HepG2 (cell line): ENCODE results near the gene C18orf63. TPM values are rescaled to one million over a fixed set of nuclear protein-coding genes. Genes with fewer than 3 reads are reported as not detected.

ENCODE experiments used
- ATAC-seq: fragments of 200-7000 bp; cut with Tn5 transposase; 3 replicates; pipeline ENCODE4 v1.9.1; 2020; ENCODE audit warnings: mild to moderate bottlenecking, moderate library complexity
- BruUV-seq: library from RNA; stranded (reverse); fragments of 400-500 nt; replicated peaks from 2 replicates; lab custom pipeline; 2021; lab: Mats Ljungman, UMichigan
- CTCF ChIA-PET: fragments of 300-600 bp; formaldehyde crosslinking; extraction: SDS; loops from one replicate; lab custom pipeline; 2021; ENCODE audit warnings: low total read pairs, inconsistent platforms, low intra/inter-chr PET ratio; lab: Yijun Ruan, JAX
- POLR2A ChIA-PET: fragments of 350-600 bp; sonication (Branson Sonifier 250); formaldehyde crosslinking; loops from one replicate; lab custom pipeline; 2020; ENCODE audit warnings: antibody characterized with exemption, inconsistent platforms; lab: Yijun Ruan, JAX
- DNase-seq: peaks from one replicate; pipeline ENCODE4 v3.0.0-alpha.2; 2015; ENCODE audit warnings: low spot score
- FAIRE-seq: peaks from 3 replicates; lab custom pipeline; 2011; peaks lifted over from hg19 to GRCh38; lab: Jason Lieb, UNC
- H2AFZ ChIP-seq: one replicate; pipeline ENCODE4 v1.6.1; 2011; ENCODE audit warnings: low read length, inconsistent platforms
- H3K27ac ChIP-seq: fragments of 300-600 bp; 3 replicates; pipeline ENCODE4 v1.8.0; 2011; ENCODE audit warnings: mixed run types, mild to moderate bottlenecking, mixed read lengths, low read length, inconsistent platforms; ENCODE audit not compliant: insufficient read depth; ENCODE audit errors: extremely low read length
- H3K27me3 ChIP-seq, 2 experiments: fragments of 200-600 bp in 1 of 2; 2 replicates in 1 of 2; 3 replicates in 1 of 2; pipeline versions ENCODE4 v1.6.0 to v1.8.0; 2011; ENCODE audit warnings: low read length in 2 of 2, mild to moderate bottlenecking in 2 of 2, moderate library complexity in 2 of 2, inconsistent platforms in 1 of 2; ENCODE audit not compliant: insufficient read depth in 2 of 2, control insufficient read depth in 1 of 2
- H3K36me3 ChIP-seq, 2 experiments: fragments of 200-600 bp in 1 of 2; replicated peaks in 1 of 2; 2 replicates in 1 of 2; 3 replicates in 1 of 2; pipeline versions ENCODE4 v1.5.1 to v1.8.0; 2011; ENCODE audit warnings: low read length in 2 of 2, inconsistent platforms in 1 of 2; ENCODE audit not compliant: insufficient read depth in 2 of 2, control insufficient read depth in 1 of 2
- H3K4me1 ChIP-seq: 2 replicates; pipeline ENCODE4 v1.5.1; 2012; ENCODE audit warnings: low read length, inconsistent platforms; ENCODE audit not compliant: insufficient read depth
- H3K4me2 ChIP-seq: 2 replicates; pipeline ENCODE4 v1.6.0; 2011; ENCODE audit warnings: low read depth, low read length, inconsistent platforms
- H3K4me3 ChIP-seq, 3 experiments: fragments of 200-600 bp in 1 of 3; sonication (generic), shearing (Covaris generic) in 1 of 3; replicated peaks in 1 of 3; 2 replicates each; pipeline ENCODE4 v1.5.1; 2011 to 2016; ENCODE audit warnings: low read length in 3 of 3, inconsistent platforms in 2 of 3, low read depth in 2 of 3, mild to moderate bottlenecking in 2 of 3, control low read depth in 1 of 3, mixed read lengths in 1 of 3; ENCODE audit not compliant: insufficient read depth in 1 of 3
- H3K79me2 ChIP-seq: one replicate; pipeline ENCODE4 v1.6.1; 2011; ENCODE audit warnings: low read length, inconsistent platforms; ENCODE audit not compliant: insufficient read depth
- H3K9ac ChIP-seq: 2 replicates; pipeline ENCODE4 v1.6.0; 2011; ENCODE audit warnings: mild to moderate bottlenecking, low read depth, low read length, inconsistent platforms; ENCODE audit not compliant: insufficient read depth
- H3K9me3 ChIP-seq: 2 replicates; pipeline ENCODE4 v1.5.1; 2012; ENCODE audit warnings: mild to moderate bottlenecking, low read length
- H4K20me1 ChIP-seq: 2 replicates; pipeline ENCODE4 v1.6.0; 2011; ENCODE audit warnings: inconsistent platforms, mild to moderate bottlenecking, low read length, moderate library complexity; ENCODE audit not compliant: insufficient read depth
- AGO2 ChIP-seq: fragments of 200-400 bp; formaldehyde crosslinking; optimal IDR thresholded peaks from 2 replicates; pipeline ENCODE3; 2017; ENCODE audit warnings: mild to moderate bottlenecking, low read depth, low read length, moderate library complexity
- ARNTL ChIP-seq: sonication (generic); formaldehyde crosslinking; IDR thresholded peaks from 2 replicates; pipeline ENCODE4 v1.4.0; 2020; ENCODE audit warnings: mild to moderate bottlenecking, missing genetic modification reagents
- DR1 ChIP-seq: sonication (generic); formaldehyde crosslinking; IDR thresholded peaks from 2 replicates; pipeline ENCODE4 v1.8.0; 2021; ENCODE audit warnings: mild to moderate bottlenecking, missing genetic modification reagents, inconsistent platforms
- GPN1 ChIP-seq: sonication (generic); formaldehyde crosslinking; IDR thresholded peaks from 2 replicates; pipeline ENCODE4 v1.5.1; 2020; ENCODE audit warnings: missing genetic modification reagents, borderline replicate concordance
- HOXD1 ChIP-seq: sonication (generic); formaldehyde crosslinking; IDR thresholded peaks from 2 replicates; pipeline ENCODE4 v1.5.0; 2020; ENCODE audit warnings: missing genetic modification reagents
- SSRP1 ChIP-seq: IDR thresholded peaks from 2 replicates; pipeline ENCODE4 v1.6.1; 2016; ENCODE audit warnings: control low read depth
- ZBTB20 ChIP-seq: sonication (generic); formaldehyde crosslinking; IDR thresholded peaks from 2 replicates; pipeline ENCODE4 v1.8.1; 2023; ENCODE audit warnings: missing genetic modification reagents, low read depth, mild to moderate bottlenecking, borderline replicate concordance
- ZNF121 ChIP-seq: sonication (generic); formaldehyde crosslinking; IDR thresholded peaks from 2 replicates; pipeline ENCODE4 v1.5.0; 2020; ENCODE audit warnings: mild to moderate bottlenecking, missing genetic modification reagents
- WGBS: methylation state at CpG from one replicate; pipeline ENCODE4 v1.1.6; 2017; ENCODE audit warnings: low lambda C conversion rate; 5-methylcytosine and 5-hydroxymethylcytosine counted together
- in situ Hi-C: cut with HindIII; loops from 2 replicates; pipeline ENCODE4 v1.10.0; 2017; ENCODE audit warnings: low pct_unique_long_range_greater_than_20kb; ENCODE audit not compliant: extremely low pct_ligation_motif_present
- intact Hi-C: fragments of 100-400 bp; cut with micrococcal nuclease; formaldehyde crosslinking; loops from one replicate; pipeline ENCODE4 v1.10.0; 2022; ENCODE audit not compliant: unreplicated experiment
- polyA plus RNA-seq, 8 experiments: library from polyadenylated mRNA; depleted of rRNA in 3 of 8; stranded (reverse) in 7 of 8; unstranded in 1 of 8; fragments of >200 nt; fragmentation: Illumina TruSeq in 4 of 8; extraction: Trizol in 4 of 8; gene quantifications; 2 replicates each; pipeline versions ENCODE4 v1.2.1 to v1.2.3, GENCODE V29; 2011 to 2016; ENCODE audit warnings: low read depth in 4 of 8, missing spikeins in 1 of 8, mixed read lengths in 1 of 8; ENCODE audit not compliant: insufficient read depth in 1 of 8
- total RNA-seq, 5 experiments: library from RNA; depleted of rRNA; stranded (reverse); fragments of >200 nt; fragmentation: Illumina TruSeq; extraction: Trizol; gene quantifications; 2 replicates each; pipeline ENCODE4 v1.2.3, GENCODE V29; 2016; ENCODE audit warnings: low read depth in 1 of 5
- TF ChIP-seq, protein P1 (sequence below): sonication (generic); formaldehyde crosslinking; IDR thresholded peaks from 2 replicates; pipeline ENCODE4 v1.8.0; 2022; ENCODE audit warnings: mild to moderate bottlenecking, missing genetic modification reagents, moderate library complexity
- TF ChIP-seq, protein P2 (sequence below): sonication (generic); formaldehyde crosslinking; IDR thresholded peaks from 2 replicates; pipeline ENCODE4 v1.5.0; 2020; ENCODE audit warnings: mild to moderate bottlenecking, missing genetic modification reagents
- TF ChIP-seq, protein P3 (sequence below): sonication (generic); formaldehyde crosslinking; IDR thresholded peaks from 2 replicates; pipeline ENCODE4 v1.4.0; 2020; ENCODE audit warnings: missing genetic modification reagents
- TF ChIP-seq, protein P4 (sequence below): sonication (generic); formaldehyde crosslinking; IDR thresholded peaks from 2 replicates; pipeline ENCODE4 v1.9.0; 2021; ENCODE audit warnings: missing genetic modification reagents, mild to moderate bottlenecking, borderline replicate concordance

The C18orf63 gene
- total and polyA plus RNA-seq, 2 of the 13 experiments (the other 11 are each of a cell fraction or from before 2014, with no cell fraction given): 0.01 TPM; not detected in 1

DNA sequence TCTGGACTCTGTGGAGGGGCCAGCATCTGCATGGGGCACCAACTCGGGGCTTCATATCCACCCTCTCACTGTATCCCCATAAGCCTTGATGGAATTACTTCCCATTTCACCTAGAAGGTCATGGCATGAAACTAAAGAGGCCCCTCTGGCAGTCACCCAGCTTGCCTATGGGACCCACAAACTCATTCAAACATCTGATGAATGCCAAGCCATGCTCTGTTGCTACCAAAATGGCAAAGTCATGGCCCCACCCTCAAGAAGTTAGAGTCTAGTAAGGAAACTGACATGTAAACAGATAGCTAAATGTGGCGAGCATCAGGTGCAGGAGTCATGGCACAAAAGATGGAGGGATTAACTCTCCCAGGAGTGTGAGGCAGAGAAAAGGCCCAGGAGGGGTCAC is 38.3 kb upstream of the C18orf63 start:
- no peak for TF ChIP-seq GPN1 (CRISPR knock-in tag)
- TF ChIP-seq DR1: no peak
- TF ChIP-seq ZNF121: no peak
- TF ChIP-seq, protein P1, sequence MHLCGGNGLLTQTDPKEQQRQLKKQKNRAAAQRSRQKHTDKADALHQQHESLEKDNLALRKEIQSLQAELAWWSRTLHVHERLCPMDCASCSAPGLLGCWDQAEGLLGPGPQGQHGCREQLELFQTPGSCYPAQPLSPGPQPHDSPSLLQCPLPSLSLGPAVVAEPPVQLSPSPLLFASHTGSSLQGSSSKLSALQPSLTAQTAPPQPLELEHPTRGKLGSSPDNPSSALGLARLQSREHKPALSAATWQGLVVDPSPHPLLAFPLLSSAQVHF (CRISPR knock-in tag): no peak

DNA sequence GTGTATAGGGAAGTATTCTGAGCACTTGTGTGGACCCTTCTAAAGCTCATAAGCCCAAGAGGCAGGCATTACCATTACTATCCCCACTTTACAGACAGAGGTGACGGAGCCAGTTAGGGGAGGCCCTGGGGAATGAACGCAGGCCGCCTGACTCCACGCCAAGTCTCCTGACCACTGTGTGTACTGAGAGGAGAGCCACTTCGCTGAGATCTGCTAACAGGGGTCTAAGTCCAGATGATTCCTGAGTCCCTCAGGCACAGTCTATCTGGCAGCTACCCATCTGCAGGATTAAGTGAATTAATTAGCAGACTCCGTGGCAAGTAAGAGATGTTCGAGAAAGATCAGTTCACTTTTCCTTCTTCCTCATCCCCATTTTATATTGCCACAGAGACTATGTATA is 37.6 kb upstream of the C18orf63 start:
- CTCF ChIA-PET: no interaction called here
- H4K20me1 ChIP-seq: peaks cover 5% of the 10 kb centered on the region; the same call in 1 of the 2 replicates
- WGBS: 41% methylated on average over 7 of the region's 7 CpGs
- FAIRE-seq (no peak), ATAC-seq (peak; percentile 63), DNase-seq (peak; percentile 29)
- no peak overlapping the region for H3K4me3 ChIP-seq
- peak overlapping the region; percentile 40 for H3K27ac ChIP-seq
- BruUV-seq: no TSS peak
- peaks cover 84% of the 10 kb centered on the region for H3K4me1 ChIP-seq
- POLR2A ChIA-PET: interaction anchor here (2.0 kb wide), 1 partner anchor 11 kb away, joined by 5 read pairs; no protein-coding TSS in a partner anchor
- peaks cover 0 to 13% of the 10 kb centered on the region in 2 experiments; a peak in 2 of 5 replicates for H3K36me3 ChIP-seq
- H3K9ac ChIP-seq: no peak overlapping the region
- intact Hi-C loops (loop anchor here (1.0 kb wide), 1 partner anchor 12 kb away; no protein-coding TSS in a partner anchor), in situ Hi-C loops (loop anchor here (25.0 kb wide), 1 partner anchor 934 kb away; the partner anchor contains the start of genes PTGR3 and TSHZ1)
- no peaks in the 10 kb centered on the region for H3K9me3 ChIP-seq
- H3K79me2 ChIP-seq: peaks cover 98% of the 10 kb centered on the region
- no peak overlapping the region for H2AFZ ChIP-seq
- H3K4me2 ChIP-seq: peak overlapping the region; percentile 4; the same call in 1 of the 2 replicates
- no peaks in the 10 kb centered on the region for H3K27me3 ChIP-seq
- TF ChIP-seq SSRP1 (no peak), ZBTB20 (CRISPR knock-in tag) (no peak), ARNTL (CRISPR knock-in tag) (no peak), AGO2 (no peak), HOXD1 (no peak)
- TF ChIP-seq, protein P2, sequence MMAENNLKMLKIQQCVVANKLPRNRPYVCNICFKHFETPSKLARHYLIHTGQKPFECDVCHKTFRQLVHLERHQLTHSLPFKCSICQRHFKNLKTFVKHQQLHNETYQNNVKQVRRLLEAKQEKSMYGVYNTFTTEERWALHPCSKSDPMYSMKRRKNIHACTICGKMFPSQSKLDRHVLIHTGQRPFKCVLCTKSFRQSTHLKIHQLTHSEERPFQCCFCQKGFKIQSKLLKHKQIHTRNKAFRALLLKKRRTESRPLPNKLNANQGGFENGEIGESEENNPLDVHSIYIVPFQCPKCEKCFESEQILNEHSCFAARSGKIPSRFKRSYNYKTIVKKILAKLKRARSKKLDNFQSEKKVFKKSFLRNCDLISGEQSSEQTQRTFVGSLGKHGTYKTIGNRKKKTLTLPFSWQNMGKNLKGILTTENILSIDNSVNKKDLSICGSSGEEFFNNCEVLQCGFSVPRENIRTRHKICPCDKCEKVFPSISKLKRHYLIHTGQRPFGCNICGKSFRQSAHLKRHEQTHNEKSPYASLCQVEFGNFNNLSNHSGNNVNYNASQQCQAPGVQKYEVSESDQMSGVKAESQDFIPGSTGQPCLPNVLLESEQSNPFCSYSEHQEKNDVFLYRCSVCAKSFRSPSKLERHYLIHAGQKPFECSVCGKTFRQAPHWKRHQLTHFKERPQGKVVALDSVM: no peak
- TF ChIP-seq, protein P3, sequence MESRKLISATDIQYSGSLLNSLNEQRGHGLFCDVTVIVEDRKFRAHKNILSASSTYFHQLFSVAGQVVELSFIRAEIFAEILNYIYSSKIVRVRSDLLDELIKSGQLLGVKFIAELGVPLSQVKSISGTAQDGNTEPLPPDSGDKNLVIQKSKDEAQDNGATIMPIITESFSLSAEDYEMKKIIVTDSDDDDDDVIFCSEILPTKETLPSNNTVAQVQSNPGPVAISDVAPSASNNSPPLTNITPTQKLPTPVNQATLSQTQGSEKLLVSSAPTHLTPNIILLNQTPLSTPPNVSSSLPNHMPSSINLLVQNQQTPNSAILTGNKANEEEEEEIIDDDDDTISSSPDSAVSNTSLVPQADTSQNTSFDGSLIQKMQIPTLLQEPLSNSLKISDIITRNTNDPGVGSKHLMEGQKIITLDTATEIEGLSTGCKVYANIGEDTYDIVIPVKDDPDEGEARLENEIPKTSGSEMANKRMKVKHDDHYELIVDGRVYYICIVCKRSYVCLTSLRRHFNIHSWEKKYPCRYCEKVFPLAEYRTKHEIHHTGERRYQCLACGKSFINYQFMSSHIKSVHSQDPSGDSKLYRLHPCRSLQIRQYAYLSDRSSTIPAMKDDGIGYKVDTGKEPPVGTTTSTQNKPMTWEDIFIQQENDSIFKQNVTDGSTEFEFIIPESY: peak; percentile 44; the same call in 1 of the 2 replicates
- TF ChIP-seq, protein P4, sequence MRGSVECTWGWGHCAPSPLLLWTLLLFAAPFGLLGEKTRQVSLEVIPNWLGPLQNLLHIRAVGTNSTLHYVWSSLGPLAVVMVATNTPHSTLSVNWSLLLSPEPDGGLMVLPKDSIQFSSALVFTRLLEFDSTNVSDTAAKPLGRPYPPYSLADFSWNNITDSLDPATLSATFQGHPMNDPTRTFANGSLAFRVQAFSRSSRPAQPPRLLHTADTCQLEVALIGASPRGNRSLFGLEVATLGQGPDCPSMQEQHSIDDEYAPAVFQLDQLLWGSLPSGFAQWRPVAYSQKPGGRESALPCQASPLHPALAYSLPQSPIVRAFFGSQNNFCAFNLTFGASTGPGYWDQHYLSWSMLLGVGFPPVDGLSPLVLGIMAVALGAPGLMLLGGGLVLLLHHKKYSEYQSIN: no peak

More for the DNA sequence above, 38.3 kb upstream of the C18orf63 start:
- H2AFZ ChIP-seq: no peak overlapping the region
- peak overlapping the region; percentile 40 for H3K27ac ChIP-seq
- H3K4me2 ChIP-seq: no peak overlapping the region
- intact Hi-C loops (no loop called here), in situ Hi-C loops (loop anchor here (25.0 kb wide), 1 partner anchor 935 kb away; the partner anchor contains the start of genes PTGR3 and TSHZ1)
- DNase-seq (no peak), ATAC-seq (no peak), FAIRE-seq (no peak)
- H3K36me3 ChIP-seq: peaks cover 0 to 13% of the 10 kb centered on the region in 2 experiments; a peak in 2 of 5 replicates
- 96% methylated on average over 2 of the region's 2 CpGs for WGBS
- H3K79me2 ChIP-seq: peaks cover 96% of the 10 kb centered on the region
- ChIA-PET POLR2A (interaction anchor here (2.0 kb wide), 1 partner anchor 10 kb away, joined by 5 read pairs; no protein-coding TSS in a partner anchor), CTCF (no interaction called here)
- H3K9me3 ChIP-seq: no peaks in the 10 kb centered on the region
- no peaks in the 10 kb centered on the region for H3K27me3 ChIP-seq
- H3K4me3 ChIP-seq: no peak overlapping the region
- H3K4me1 ChIP-seq: peaks cover 80% of the 10 kb centered on the region
- H4K20me1 ChIP-seq: peaks cover 5% of the 10 kb centered on the region; the same call in 1 of the 2 replicates
- no peak overlapping the region for H3K9ac ChIP-seq
- BruUV-seq: no TSS peak
